Hepatic stellate cell (primary cell): Measurements from ENCODE around the gene HBB.

Source experiments
- DNase-seq: peaks from one replicate; pipeline ENCODE4 v3.0.0; 2011; ENCODE audit warnings: low spot score

The HBB gene

GRCh38 chr11:5227681-5228080 is 810 bp upstream of the HBB start:
- no peak for DNase-seq

GRCh38 chr11:5225480-5225871 is 1.4 kb downstream of the HBB start:
- no peak for DNase-seq

DNA sequence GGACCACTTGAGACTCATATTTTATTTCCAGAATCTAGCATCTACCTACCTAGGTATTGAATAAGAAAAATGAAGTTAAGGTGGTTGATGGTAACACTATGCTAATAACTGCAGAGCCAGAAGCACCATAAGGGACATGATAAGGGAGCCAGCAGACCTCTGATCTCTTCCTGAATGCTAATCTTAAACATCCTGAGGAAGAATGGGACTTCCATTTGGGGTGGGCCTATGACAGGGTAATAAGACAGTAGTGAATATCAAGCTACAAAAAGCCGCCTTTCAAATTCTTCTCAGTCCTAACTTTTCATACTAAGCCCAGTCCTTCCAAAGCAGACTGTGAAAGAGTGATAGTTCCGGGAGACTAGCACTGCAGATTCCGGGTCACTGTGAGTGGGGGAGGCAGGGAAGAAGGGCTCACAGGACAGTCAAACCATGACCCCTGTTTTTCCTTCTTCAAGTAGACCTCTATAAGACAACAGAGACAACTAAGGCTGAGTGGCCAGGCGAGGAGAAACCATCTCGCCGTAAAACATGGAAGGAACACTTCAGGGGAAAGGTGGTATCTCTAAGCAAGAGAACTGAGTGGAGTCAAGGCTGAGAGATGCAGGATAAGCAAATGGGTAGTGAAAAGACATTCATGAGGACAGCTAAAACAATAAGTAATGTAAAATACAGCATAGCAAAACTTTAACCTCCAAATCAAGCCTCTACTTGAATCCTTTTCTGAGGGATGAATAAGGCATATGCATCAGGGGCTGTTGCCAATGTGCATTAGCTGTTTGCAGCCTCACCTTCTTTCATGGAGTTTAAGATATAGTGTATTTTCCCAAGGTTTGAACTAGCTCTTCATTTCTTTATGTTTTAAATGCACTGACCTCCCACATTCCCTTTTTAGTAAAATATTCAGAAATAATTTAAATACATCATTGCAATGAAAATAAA is 2.1 kb downstream of the HBB start:
- no peak for DNase-seq

- DNase-seq = no peak
Observed at GRCh38 chr11:5223686-5224085, 3.2 kb downstream of the HBB start.

- no peak for DNase-seq
Observed at GRCh38 chr11:5223146-5223545, 3.7 kb downstream of the HBB start.

GRCh38 chr11:5210376-5210885 is 16.4 kb downstream of the HBB start:
- no peak for DNase-seq

DNA sequence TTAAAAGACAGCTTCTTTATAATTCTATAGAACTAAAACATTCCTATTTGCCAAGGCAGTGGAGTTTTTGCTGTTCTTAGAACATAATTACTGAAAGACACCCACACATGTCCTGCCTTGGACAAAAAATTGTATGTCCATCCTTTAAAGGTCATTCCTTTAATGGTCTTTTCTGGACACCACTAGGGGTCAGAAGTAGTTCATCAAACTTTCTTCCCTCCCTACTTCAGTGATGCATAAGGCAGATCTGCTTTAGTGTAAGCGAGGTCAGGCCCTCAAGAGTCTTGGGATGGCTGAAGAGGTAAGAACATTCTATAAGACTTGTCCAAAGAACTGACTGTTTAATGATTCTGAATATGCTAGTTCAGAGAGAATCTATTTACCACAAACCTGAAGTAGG is 22.1 kb downstream of the HBB start:
- DNase-seq = peak; percentile 47

DNA sequence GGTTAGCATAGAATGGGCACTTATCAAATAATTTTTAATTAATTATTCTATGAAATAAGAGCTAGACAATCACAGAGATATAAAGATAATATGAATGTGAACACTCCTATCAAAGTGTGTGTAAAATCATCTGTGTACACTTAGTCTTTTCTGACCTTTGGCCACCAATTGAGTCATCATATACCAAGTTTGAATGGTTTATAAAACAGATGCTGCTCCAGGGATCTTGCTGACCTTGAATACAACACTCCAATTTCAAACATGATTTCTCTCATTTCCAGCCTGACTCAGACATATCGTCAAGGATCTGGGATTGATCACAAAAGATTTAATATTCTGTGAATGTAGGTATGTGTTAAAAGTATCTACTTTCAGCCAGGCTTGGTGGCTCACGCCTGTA is 23.5 kb downstream of the HBB start:
- DNase-seq = no peak

DNA sequence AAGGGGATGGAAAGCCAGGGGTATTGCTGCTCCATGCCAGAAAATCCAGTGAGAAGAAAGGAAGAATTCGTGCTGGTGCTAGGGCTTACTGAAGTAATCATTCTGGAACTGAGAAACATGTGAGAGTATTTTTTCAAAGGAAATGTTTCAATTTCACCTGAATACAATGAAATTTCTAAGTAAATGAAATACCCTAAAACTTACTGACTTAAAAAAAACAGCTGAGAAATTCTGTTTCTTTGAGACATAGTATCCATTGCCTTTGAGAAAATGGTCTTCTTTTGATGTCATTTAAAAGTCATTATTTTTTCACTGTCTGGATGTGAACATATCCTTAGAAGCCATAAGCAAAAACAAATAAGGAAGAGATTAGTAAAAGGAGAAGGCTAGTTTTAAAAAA is 26.3 kb downstream of the HBB start, which contains the start of gene OR51V1:
TSS of gene OR51V1 (minus strand) at position 101 of the 400 bp plus-strand sequence. CDS start at position 101, 0 bp downstream.
- no peak for DNase-seq

DNA sequence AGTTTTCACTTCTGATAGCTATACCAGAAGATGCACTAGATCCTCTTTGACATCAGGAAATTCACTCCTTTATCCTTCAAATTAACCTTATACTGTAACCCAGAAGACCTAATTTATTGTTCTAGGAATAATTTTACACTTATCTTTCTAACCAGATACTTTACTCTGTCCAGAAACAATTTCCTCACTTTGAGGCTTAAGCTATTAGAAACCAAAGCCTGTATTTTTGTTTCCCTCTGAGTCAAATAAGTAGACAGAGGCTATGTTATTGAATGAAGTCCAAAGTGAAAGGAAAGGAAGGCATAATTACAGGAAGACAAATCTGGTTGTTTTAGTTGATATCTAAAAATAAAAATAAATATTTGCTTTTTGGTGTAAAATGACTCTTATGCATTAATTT is 28.6 kb downstream of the HBB start:
- DNase-seq = no peak

GRCh38 chr11:5197536-5197935 is 29.3 kb downstream of the HBB start:
- DNase-seq = peak; percentile 4

GRCh38 chr11:5196731-5197130 is 30.1 kb downstream of the HBB start:
- no peak for DNase-seq

DNA sequence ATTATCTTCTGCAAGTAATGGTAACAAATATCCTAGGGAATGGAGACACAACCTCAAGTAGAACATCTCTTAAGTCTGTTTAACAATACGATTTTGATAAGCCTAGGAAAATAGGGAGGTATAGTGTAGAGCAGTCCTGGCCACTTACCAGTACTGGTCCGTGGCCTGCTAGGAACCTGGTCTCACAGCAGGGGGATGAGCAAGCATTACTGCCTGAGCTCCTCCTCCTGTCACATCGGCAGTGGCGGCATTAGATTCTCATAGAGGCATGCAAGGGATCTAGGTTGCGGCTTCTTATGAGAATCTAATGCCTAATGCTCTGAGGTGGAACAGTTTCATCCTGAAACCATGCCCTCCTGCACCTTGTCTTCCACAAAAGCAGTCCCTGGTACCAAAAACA is 30.8 kb downstream of the HBB start:
- DNase-seq = no peak

DNA sequence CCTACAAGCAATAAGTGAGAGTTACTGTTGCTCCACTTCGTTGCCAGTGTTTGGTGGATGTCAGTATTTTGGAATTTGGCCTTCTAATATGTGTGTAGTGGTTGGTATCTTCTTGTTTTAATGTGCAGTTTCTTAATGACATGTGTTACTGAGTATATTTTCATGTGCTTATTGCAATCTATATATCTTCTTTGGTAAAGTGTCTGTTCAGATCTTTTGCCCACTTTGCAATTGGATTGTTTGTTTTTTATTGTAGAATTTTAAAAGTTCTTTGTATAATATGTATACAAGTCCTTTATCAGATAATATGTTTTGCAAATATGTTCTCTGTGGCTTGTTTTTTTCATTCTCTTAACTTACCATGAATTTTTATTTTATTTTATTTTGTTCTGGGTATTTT is 34.1 kb downstream of the HBB start:
- no peak for DNase-seq

- DNase-seq = no peak
Observed at GRCh38 chr11:5188201-5188600, 38.7 kb downstream of the HBB start.

GRCh38 chr11:5178046-5178837 is 48.6 kb downstream of the HBB start:
- DNase-seq = no peak
